GM12878 (cell line): ENCODE data around the gene DELE1. TPM values are rescaled to one million over a fixed set of nuclear protein-coding genes. Genes with fewer than 3 reads are reported as not detected.

Source experiments
- ATAC-seq: fragments of 200-7000 bp; cut with Tn5 transposase; 3 replicates; pipeline ENCODE4 v1.9.1; 2020; ENCODE audit warnings: mild to moderate bottlenecking, moderate library complexity
- BruUV-seq: library from RNA; stranded (reverse); fragments of 400-500 nt; replicated peaks from 2 replicates; lab custom pipeline; 2021; lab: Mats Ljungman, UMichigan
- CTCF ChIA-PET: fragments of 300-600 bp; sonication (Branson Sonifier 250); formaldehyde crosslinking; extraction: SDS; loops from one replicate; lab custom pipeline; 2021; ENCODE audit warnings: inconsistent platforms; lab: Yijun Ruan, JAX
- POLR2A ChIA-PET: fragments of 350-600 bp; formaldehyde crosslinking; extraction: SDS; loops from one replicate; lab custom pipeline; 2021; ENCODE audit warnings: inconsistent platforms; lab: Charles Lee
- RAD21 ChIA-PET: fragments of 300-600 bp; sonication (Branson Sonifier 250); formaldehyde crosslinking; loops from one replicate; lab custom pipeline; 2023; ENCODE audit warnings: antibody characterized with exemption; ENCODE audit not compliant: unreplicated experiment; lab: Charles Lee
- SMC1A ChIA-PET: fragments of 300-600 bp; sonication (Branson Sonifier 250); formaldehyde crosslinking; loops from one replicate; lab custom pipeline; 2023; ENCODE audit not compliant: unreplicated experiment, uncharacterized antibody; lab: Charles Lee
- DNase-seq: peaks from one replicate; pipeline ENCODE4 v3.0.0-alpha.2; 2011; ENCODE audit warnings: low read depth, low spot score
- FAIRE-seq: peaks from 3 replicates; lab custom pipeline; 2011; peaks lifted over from hg19 to GRCh38; lab: Jason Lieb, UNC
- H2AFZ ChIP-seq: 2 replicates; pipeline ENCODE4 v1.6.0; 2011; ENCODE audit warnings: low read depth, low read length, control low read depth; ENCODE audit not compliant: control insufficient read depth
- H3K27ac ChIP-seq: 2 replicates; pipeline ENCODE4 v1.5.1; 2011; ENCODE audit warnings: control low read depth; ENCODE audit not compliant: control insufficient read depth, insufficient read depth
- H3K27me3 ChIP-seq, 2 experiments: replicated peaks in 1 of 2; 2 replicates each; pipeline versions ENCODE4 v1.6.0 to v1.6.1; 2011; ENCODE audit warnings: low read length in 1 of 2; ENCODE audit not compliant: control insufficient read depth in 2 of 2, insufficient read depth in 2 of 2
- H3K36me3 ChIP-seq, 2 experiments: 2 replicates each; pipeline ENCODE4 v1.5.1; 2011; ENCODE audit warnings: low read length in 1 of 2; ENCODE audit not compliant: control insufficient read depth in 2 of 2, insufficient read depth in 2 of 2
- H3K4me1 ChIP-seq: 2 replicates; pipeline ENCODE4 v1.6.1; 2011; ENCODE audit warnings: mild to moderate bottlenecking, low read length, moderate library complexity, mixed read lengths; ENCODE audit not compliant: control insufficient read depth, insufficient read depth
- H3K4me2 ChIP-seq: 2 replicates; pipeline ENCODE4 v1.6.0; 2011; ENCODE audit warnings: control low read depth; ENCODE audit not compliant: control insufficient read depth, insufficient read depth
- H3K4me3 ChIP-seq: fragments of 200-600 bp; sonication (generic); 2 replicates; pipeline ENCODE4 v1.5.1; 2016
- H3K79me2 ChIP-seq: 2 replicates; pipeline ENCODE4 v1.6.0; 2011; ENCODE audit warnings: low read length; ENCODE audit not compliant: control insufficient read depth, insufficient read depth
- H3K9ac ChIP-seq: 2 replicates; pipeline ENCODE4 v1.8.0; 2011; ENCODE audit warnings: low read length, control low read depth, mixed read lengths; ENCODE audit not compliant: control insufficient read depth, insufficient read depth
- H3K9me3 ChIP-seq: replicated peaks from 3 replicates; pipeline ENCODE4 v1.5.1; 2011; ENCODE audit warnings: mild to moderate bottlenecking, low read length; ENCODE audit not compliant: control insufficient read depth, insufficient read depth
- H4K20me1 ChIP-seq: 2 replicates; pipeline ENCODE4 v1.6.0; 2011; ENCODE audit not compliant: control insufficient read depth, insufficient read depth
- BMI1 ChIP-seq: fragments of 450-650 bp; IDR thresholded peaks from 2 replicates; pipeline ENCODE4 v1.6.1; 2016; ENCODE audit warnings: mild to moderate bottlenecking, moderate library complexity, borderline replicate concordance
- CBX3 ChIP-seq: fragments of 200-600 bp; sonication (generic); IDR thresholded peaks from 2 replicates; pipeline ENCODE4 v1.6.1; 2016; ENCODE audit warnings: low read depth, borderline replicate concordance
- CBX5 ChIP-seq: sonication (generic); IDR thresholded peaks from 2 replicates; pipeline ENCODE4 v1.6.1; 2016; ENCODE audit warnings: low read depth, moderate library complexity, mild to moderate bottlenecking, inconsistent platforms
- CHD4 ChIP-seq: fragments of 200-600 bp; sonication (generic); IDR thresholded peaks from 2 replicates; pipeline ENCODE4 v1.6.1; 2016; ENCODE audit warnings: mild to moderate bottlenecking
- CREB1 ChIP-seq: IDR thresholded peaks from 2 replicates; pipeline ENCODE4 v1.6.1; 2012; ENCODE audit warnings: low read depth, mild to moderate bottlenecking, inconsistent platforms
- E2F8 ChIP-seq: fragments of 450-650 bp; IDR thresholded peaks from 2 replicates; pipeline ENCODE4 v1.6.1; 2018; ENCODE audit warnings: mild to moderate bottlenecking, low read depth, moderate library complexity; ENCODE audit not compliant: partially characterized antibody
- EP300 ChIP-seq, 2 experiments: fragments of 150-350 bp in 1 of 2; IDR thresholded peaks; 2 replicates each; pipeline ENCODE4 v1.6.1; 2011 to 2012; ENCODE audit warnings: low read depth in 2 of 2, low read length in 2 of 2, borderline replicate concordance in 1 of 2, improper control_type of control experiment in 1 of 2, inconsistent platforms in 1 of 2; ENCODE audit not compliant: control insufficient read depth in 1 of 2
- FOXM1 ChIP-seq: IDR thresholded peaks from 2 replicates; pipeline ENCODE4 v1.6.1; 2012; ENCODE audit warnings: low read depth, mild to moderate bottlenecking, inconsistent platforms, low read length, moderate library complexity
- GABPA ChIP-seq: IDR thresholded peaks from 2 replicates; pipeline ENCODE4 v1.6.1; 2014; ENCODE audit warnings: antibody characterized with exemption, low read depth, mild to moderate bottlenecking, inconsistent platforms
- PBX3 ChIP-seq: IDR thresholded peaks from 2 replicates; pipeline ENCODE4 v1.6.1; 2011; ENCODE audit warnings: mild to moderate bottlenecking, low read depth, low read length, moderate library complexity; ENCODE audit not compliant: insufficient replicate concordance
- POU2F2 ChIP-seq: IDR thresholded peaks from 3 replicates; pipeline ENCODE4 v1.6.1; 2011; ENCODE audit warnings: low read depth, mild to moderate bottlenecking, low read length, borderline replicate concordance
- PRDM15 ChIP-seq: fragments of 450-650 bp; formaldehyde crosslinking; IDR thresholded peaks from 2 replicates; pipeline ENCODE4 v1.4.0; 2020; ENCODE audit warnings: mild to moderate bottlenecking, moderate library complexity
- RBBP5 ChIP-seq: fragments of 200-600 bp; sonication (generic); conservative IDR thresholded peaks from 2 replicates; pipeline ENCODE4 v1.6.1; 2016
- SMAD1 ChIP-seq: fragments of 450-650 bp; IDR thresholded peaks from 2 replicates; pipeline ENCODE4 v1.6.1; 2018; ENCODE audit warnings: mild to moderate bottlenecking, low read depth; ENCODE audit not compliant: partially characterized antibody
- SP1 ChIP-seq: IDR thresholded peaks from one replicate; pipeline ENCODE4 v1.6.1; 2011; ENCODE audit warnings: low read depth, low read length
- SREBF1 ChIP-seq: IDR thresholded peaks from 2 replicates; pipeline ENCODE4 v1.6.1; 2012; ENCODE audit warnings: mild to moderate bottlenecking, low read length
- SRF ChIP-seq, 2 experiments: IDR thresholded peaks; 2 replicates each; pipeline ENCODE4 v1.6.1; 2011; ENCODE audit warnings: low read depth in 2 of 2, low read length in 2 of 2, mild to moderate bottlenecking in 1 of 2, moderate library complexity in 1 of 2
- YBX1 ChIP-seq: fragments of 450-650 bp; IDR thresholded peaks from 2 replicates; pipeline ENCODE4 v1.6.1; 2016; ENCODE audit warnings: antibody characterized with exemption
- ZNF24 ChIP-seq: fragments of 450-650 bp; IDR thresholded peaks from 2 replicates; pipeline ENCODE4 v1.6.1; 2017; ENCODE audit warnings: antibody characterized with exemption, mild to moderate bottlenecking
- WGBS: methylation state at CpG from one replicate; pipeline ENCODE4 v1.1.6; 2016; ENCODE audit warnings: low lambda C conversion rate; ENCODE audit not compliant: insufficient replicate concordance, insufficient coverage; ENCODE audit errors: missing lambda C conversion rate; 5-methylcytosine and 5-hydroxymethylcytosine counted together
- in situ Hi-C: fragments of 300-500 bp; cut with MboI; formaldehyde crosslinking; loops from 9 replicates; pipeline ENCODE4 v1.14.3; 2018; ENCODE audit warnings: mixed read lengths
- intact Hi-C: fragments of 100-400 bp; cut with micrococcal nuclease; formaldehyde crosslinking; loops from one replicate; pipeline ENCODE4 v1.14.2; 2022; ENCODE audit not compliant: unreplicated experiment
- polyA plus RNA-seq, 11 experiments: library from polyadenylated mRNA; depleted of rRNA in 4 of 11; unstranded in 6 of 11; stranded (reverse) in 5 of 11; fragments of >200 nt; fragmentation: Nextera tagmentation in 4 of 11; fragmentation: Illumina TruSeq in 1 of 11; extraction: Ambion mirVana in 4 of 11; extraction: Trizol in 1 of 11; gene quantifications; 1 replicate in 1 of 11; 2 replicates in 10 of 11; pipeline versions ENCODE4 v1.2.1 to v1.2.3, GENCODE V29; 2011 to 2016; ENCODE audit warnings: inconsistent platforms in 2 of 11, missing spikeins in 2 of 11, low read depth in 1 of 11
- total RNA-seq, 4 experiments: library from RNA; depleted of rRNA in 3 of 4; stranded (reverse); fragments of >200 nt in 3 of 4; fragmentation: Illumina TruSeq in 1 of 4; extraction: Trizol in 1 of 4; gene quantifications; 2 replicates each; pipeline versions ENCODE4 v1.2.1 to v1.2.3, GENCODE V29; 2013 to 2021

DELE1 gene
- total and polyA plus RNA-seq, 10 of the 15 experiments (the other 5 are each of a cell fraction or from before 2014, with no cell fraction given), result 18.9 to 71.4 (median 47.6) TPM

GRCh38 chr5:141909212-141909611, 14.5 kb upstream of the DELE1 start:
- H4K20me1 ChIP-seq, result no peaks in the 10 kb centered on the region
- POLR2A ChIA-PET, result no interaction called here

More at GRCh38 chr5:141909212-141909611, 14.5 kb upstream of the DELE1 start:
- 59% methylated on average over 4 of the region's 4 CpGs for WGBS
- Histone ChIP-seq H3K79me2 (no peaks in the 10 kb centered on the region), H3K4me3 (no peak overlapping the region), H3K4me2 (no peak overlapping the region), H3K9me3 (no peaks in the 10 kb centered on the region; the same call in 2 of the 3 replicates), H3K27ac (no peak overlapping the region), H3K36me3 (no peaks in the 10 kb centered on the region), H3K9ac (no peak overlapping the region), H2AFZ (no peak overlapping the region), H3K27me3 (peaks cover 0 to 4% of the 10 kb centered on the region in 2 experiments; a peak in 2 of 4 replicates), H3K4me1 (peaks cover 7% of the 10 kb centered on the region)
- in situ Hi-C loops (no loop called here), intact Hi-C loops (no loop called here)
- FAIRE-seq (no peak), ATAC-seq (no peak), DNase-seq (no peak)
- ChIA-PET CTCF (no interaction called here), SMC1A (no interaction called here), RAD21 (interaction anchor here (1.4 kb wide), 1 partner anchor 30 kb away, joined by 3 read pairs; no protein-coding TSS in a partner anchor)
- BruUV-seq, result no TSS peak
- no peak for TF ChIP-seq SRF (IDR thresholded peaks at IDR 0.05; ENCODE audit: low read depth in 2 of 2, low read length in 2 of 2)
- TF ChIP-seq PBX3, result no peak
- no peak for TF ChIP-seq RBBP5
- TF ChIP-seq CBX3, result no peak
- TF ChIP-seq CREB1, result no peak
- TF ChIP-seq SREBF1, result no peak
- TF ChIP-seq FOXM1, result no peak
- TF ChIP-seq POU2F2, result no peak
- no peak for TF ChIP-seq YBX1
- TF ChIP-seq E2F8, result no peak
- no peak for TF ChIP-seq CHD4
- TF ChIP-seq ZNF24, result no peak
- no peak for TF ChIP-seq CBX5
- TF ChIP-seq PRDM15 (CRISPR knock-in tag), result no peak
- no peak for TF ChIP-seq GABPA
- TF ChIP-seq BMI1, result no peak
- no peak for TF ChIP-seq SMAD1
- TF ChIP-seq EP300 (IDR thresholded peaks at IDR 0.05; ENCODE audit: borderline replicate concordance in 1 of 2, control insufficient read depth in 1 of 2, low read depth in 2 of 2, low read length in 2 of 2), result no peak
- no peak for TF ChIP-seq SP1
